HT1080 (cell line): ENCODE results near the gene RAB11B. TPM values are rescaled to one million over a fixed set of nuclear protein-coding genes. Genes with fewer than 3 reads are reported as not detected.
"Not testable (repeated sequence)": the region's sequence is repeated elsewhere in the genome, so short reads cannot be mapped to it uniquely, and the experiment has no call there.

Experiments
- DNase-seq: peaks from one replicate; pipeline ENCODE4 v3.0.0-alpha.2; 2015; ENCODE audit warnings: low read depth
- total RNA-seq: library from RNA; depleted of rRNA; stranded (reverse); fragments of >200 nt; shearing (Covaris generic); gene quantifications from 2 replicates; pipeline ENCODE4 v1.2.3, GENCODE V29; 2014

RAB11B gene
- total RNA-seq, 1 experiment from 2014 or later = 10.7 TPM

- no peak for DNase-seq
Observed at GRCh38 chr19:8370176-8371010, 19.8 kb upstream of the RAB11B start.

GRCh38 chr19:8371011-8371804 is 19.0 kb upstream of the RAB11B start:
- no peak for DNase-seq

- DNase-seq = no peak
Observed at GRCh38 chr19:8373867-8374813, 16.0 kb upstream of the RAB11B start.

- not testable (repeated sequence) for DNase-seq
Observed at GRCh38 chr19:8375766-8376165, 14.4 kb upstream of the RAB11B start.

GRCh38 chr19:8376373-8376974 is 13.7 kb upstream of the RAB11B start:
- DNase-seq = not testable (repeated sequence)

- DNase-seq = no peak
Observed at GRCh38 chr19:8377598-8377997, 12.6 kb upstream of the RAB11B start.

- DNase-seq = not testable (repeated sequence)
Observed at GRCh38 chr19:8379156-8379891, 10.8 kb upstream of the RAB11B start.

- DNase-seq = not testable (repeated sequence)
Observed at GRCh38 chr19:8384569-8384968, 5.6 kb upstream of the RAB11B start.

GRCh38 chr19:8385103-8385502 is 5.1 kb upstream of the RAB11B start:
- DNase-seq = not testable (repeated sequence)

- not testable (repeated sequence) for DNase-seq
Observed at GRCh38 chr19:8385566-8385965, 4.6 kb upstream of the RAB11B start.

- DNase-seq = not testable (repeated sequence)
Observed at GRCh38 chr19:8386419-8386818, 3.7 kb upstream of the RAB11B start.

- DNase-seq = no peak
Observed at GRCh38 chr19:8386990-8387389, 3.2 kb upstream of the RAB11B start.

- DNase-seq = no peak
Observed at GRCh38 chr19:8387688-8388611, 2.2 kb upstream of the RAB11B start.

GRCh38 chr19:8388612-8388958 is 1.6 kb upstream of the RAB11B start:
- no peak for DNase-seq

- peak; percentile 60 for DNase-seq
Observed at GRCh38 chr19:8390617-8390981, 439 bp downstream of the RAB11B start.

GRCh38 chr19:8391198-8392016 is 1.2 kb downstream of the RAB11B start:
- no peak for DNase-seq

- no peak for DNase-seq
Observed at GRCh38 chr19:8392017-8392591, 1.9 kb downstream of the RAB11B start.
